Measurements from ENCODE around the gene IFNL4.
"Not testable (repeated sequence)": the region's sequence is repeated elsewhere in the genome, so short reads cannot be mapped to it uniquely, and the experiment has no call there.

Gene IFNL4

GRCh38 chr19:39248806-39249205 is at the start of gene IFNL4:
Gene IFNL4 (minus strand): TSS chr19:39248856.
- no peak for DNase-seq

- DNase-seq, result no peak
Observed at GRCh38 chr19:39297931-39298634, 49.4 kb upstream of the IFNL4 start.

DNA sequence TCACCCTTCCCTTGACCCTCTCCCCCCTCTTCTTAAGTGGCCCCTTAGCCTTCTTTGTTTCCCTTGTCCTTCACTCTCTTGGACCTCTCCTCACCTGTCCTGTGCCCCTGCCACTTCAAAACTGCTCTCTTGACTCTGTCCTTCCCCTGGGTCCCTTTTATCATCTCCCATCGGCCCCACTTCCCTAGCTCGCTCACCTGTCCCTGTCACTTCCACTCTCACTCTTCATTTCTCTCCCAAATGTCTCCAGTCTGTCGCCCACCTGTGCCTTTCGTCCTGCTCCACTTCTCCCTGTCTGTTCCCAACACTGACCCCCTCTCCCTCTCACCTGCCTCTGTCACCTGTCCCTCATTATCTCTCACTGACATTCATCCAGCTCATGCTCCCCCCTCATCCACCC is 48.2 kb upstream of the IFNL4 start:
- DNase-seq, result no peak

GRCh38 chr19:39296055-39296645 is 47.5 kb upstream of the IFNL4 start, which contains the start of gene IFNL1:
Gene IFNL1 (plus strand): TSS chr19:39296407. CDS start chr19:39296422, 15 bp downstream.
- no peak for DNase-seq

DNA sequence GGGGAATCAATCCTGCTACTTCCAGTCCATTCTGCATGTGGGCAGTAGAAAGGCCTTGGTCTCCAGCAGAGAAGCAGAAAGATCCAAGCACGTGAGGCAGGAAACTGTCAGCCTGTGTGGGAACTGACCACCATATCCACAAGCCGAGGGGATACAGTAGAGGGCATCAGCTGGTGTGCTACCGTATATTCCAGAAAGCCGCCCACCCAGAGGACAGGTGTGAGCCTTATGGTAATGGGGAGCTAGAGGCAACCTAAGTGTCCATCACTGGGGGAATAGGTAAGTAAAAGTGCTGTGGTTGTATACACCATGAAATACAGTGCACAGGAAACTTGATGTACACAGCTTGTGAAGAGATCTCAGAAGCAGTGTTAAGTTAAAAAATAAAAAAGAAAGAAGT is 44.7 kb upstream of the IFNL4 start:
- no peak for DNase-seq

DNA sequence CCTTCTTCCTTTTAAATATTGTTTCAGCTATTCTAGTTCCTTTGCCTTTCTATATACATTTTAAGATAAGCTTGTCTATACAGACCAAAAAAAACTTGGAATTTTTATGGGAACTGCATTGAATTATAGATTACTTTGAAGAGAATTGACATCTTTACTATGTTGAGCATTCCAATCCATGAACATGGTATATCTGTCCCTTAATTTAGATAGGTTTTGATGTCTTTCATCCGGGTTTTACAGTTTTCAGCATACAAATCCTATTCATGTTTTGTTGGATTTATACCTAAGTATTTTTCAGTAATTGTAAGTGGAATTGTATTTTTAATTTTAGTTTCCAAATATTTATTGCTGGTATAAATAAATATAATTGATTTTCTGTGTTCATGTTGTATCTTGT is 35.4 kb upstream of the IFNL4 start:
- DNase-seq, result no peak

DNA sequence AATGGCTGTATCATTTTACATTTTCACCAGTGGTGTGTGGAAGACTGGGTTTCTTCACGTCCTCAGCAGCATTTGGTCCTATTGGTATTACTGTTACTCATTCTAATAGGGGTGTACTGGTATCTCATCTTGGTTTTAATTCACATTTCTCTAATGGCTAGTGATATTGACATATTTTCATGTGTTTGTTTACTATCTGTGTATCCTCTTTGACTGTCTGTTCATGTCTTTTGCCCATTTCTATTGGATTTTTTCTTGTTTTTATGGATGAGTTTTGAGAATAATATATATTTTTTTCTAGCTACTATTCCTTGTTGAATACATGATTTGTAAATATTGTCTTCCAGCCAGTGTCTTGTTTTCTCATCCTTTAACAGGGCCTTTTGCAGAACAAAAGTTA is 33.4 kb upstream of the IFNL4 start:
- DNase-seq, result no peak

GRCh38 chr19:39277598-39277997 is 28.9 kb upstream of the IFNL4 start:
- DNase-seq, result no peak

DNA sequence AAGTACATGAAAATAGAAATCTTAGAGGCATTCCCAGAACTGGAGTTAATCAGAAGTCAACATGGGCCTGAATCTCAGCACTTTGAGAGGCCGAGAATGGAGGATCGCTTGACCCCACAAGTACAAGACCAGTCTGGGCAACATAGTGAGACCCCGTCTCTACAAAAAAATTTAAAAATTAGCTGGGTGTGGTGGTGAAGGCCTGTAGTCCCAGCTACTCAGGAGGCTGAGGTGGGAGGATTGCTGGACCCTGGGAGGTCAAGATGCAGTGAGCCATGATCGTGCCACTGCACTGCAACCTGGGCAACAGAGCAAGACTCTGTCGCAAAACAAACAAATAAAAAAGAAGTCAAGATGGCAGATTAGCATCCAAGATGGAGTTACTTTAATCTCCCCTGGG is 28.1 kb upstream of the IFNL4 start:
- DNase-seq, result no peak

GRCh38 chr19:39275578-39275977 is 26.9 kb upstream of the IFNL4 start:
- no peak for DNase-seq

DNA sequence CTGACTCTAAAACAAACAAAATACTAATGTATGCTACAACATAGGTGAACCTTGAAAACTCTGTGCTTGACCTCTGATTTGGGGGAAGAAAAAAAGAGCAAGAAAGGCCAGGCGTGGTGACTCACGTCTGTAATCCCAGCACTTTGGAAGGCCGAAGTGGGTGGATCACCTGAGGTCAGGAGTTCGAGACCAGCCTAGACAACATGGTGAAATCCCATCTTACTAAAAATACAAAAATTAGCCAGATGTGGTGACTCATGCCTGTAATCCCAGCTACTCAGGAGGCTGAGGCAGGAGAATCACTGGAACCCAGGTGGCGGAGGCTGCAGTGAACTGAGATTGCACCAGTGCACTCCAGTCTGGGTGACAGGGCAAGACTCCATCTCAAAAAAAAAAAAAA is 25.2 kb upstream of the IFNL4 start:
- DNase-seq, result not testable (repeated sequence)

- no peak for DNase-seq
Observed at GRCh38 chr19:39270036-39270871, 21.6 kb upstream of the IFNL4 start.

DNA sequence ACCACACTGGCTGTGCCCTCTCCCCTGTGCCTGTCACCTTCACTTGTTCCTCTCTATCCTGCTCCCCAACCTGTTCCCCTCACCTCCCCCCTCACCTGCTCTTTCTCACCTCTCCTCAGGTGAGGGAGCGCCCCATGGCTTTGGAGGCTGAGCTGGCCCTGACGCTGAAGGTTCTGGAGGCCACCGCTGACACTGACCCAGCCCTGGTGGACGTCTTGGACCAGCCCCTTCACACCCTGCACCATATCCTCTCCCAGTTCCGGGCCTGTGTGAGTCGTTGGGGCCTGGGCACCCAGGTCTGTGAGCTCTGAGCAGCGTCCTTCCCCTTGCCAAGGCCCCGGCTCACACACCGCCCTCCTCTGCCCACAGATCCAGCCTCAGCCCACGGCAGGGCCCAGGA is 20.7 kb upstream of the IFNL4 start:
- not testable (repeated sequence) for DNase-seq

- DNase-seq, result not testable (repeated sequence)
Observed at GRCh38 chr19:39268531-39269223, 20.0 kb upstream of the IFNL4 start.

- DNase-seq, result not testable (repeated sequence)
Observed at GRCh38 chr19:39268085-39268484, 19.4 kb upstream of the IFNL4 start, which contains the start of gene IFNL2. Gene IFNL2 (plus strand): TSS chr19:39268396. CDS start chr19:39268569, 173 bp downstream.

GRCh38 chr19:39265321-39265916 is 16.8 kb upstream of the IFNL4 start:
- no peak for DNase-seq

- DNase-seq, result peak; percentile 6
Observed at GRCh38 chr19:39264306-39265290, 15.9 kb upstream of the IFNL4 start.

GRCh38 chr19:39263912-39264305 is 15.3 kb upstream of the IFNL4 start:
- no peak for DNase-seq

DNA sequence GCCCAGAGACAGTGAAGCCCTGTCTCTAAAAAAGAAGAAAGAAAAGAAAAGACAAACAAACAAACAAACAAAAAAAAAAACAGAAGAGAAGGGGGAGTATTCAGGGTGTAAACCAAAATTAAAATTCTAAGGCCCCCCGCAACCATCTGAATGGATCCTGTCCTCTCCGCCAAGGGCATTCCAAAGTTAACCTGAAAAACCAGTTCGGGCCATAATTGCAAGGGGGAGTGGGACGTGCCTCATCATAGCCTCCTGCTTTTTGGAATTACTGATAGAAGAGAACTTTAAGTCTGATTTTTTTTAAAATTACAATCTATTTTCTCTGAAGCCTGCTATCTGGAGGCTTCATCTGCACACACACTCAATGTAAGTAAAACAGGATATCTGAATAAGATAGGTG is 13.8 kb upstream of the IFNL4 start:
- no peak for DNase-seq

- DNase-seq, result no peak
Observed at GRCh38 chr19:39261704-39262103, 13.0 kb upstream of the IFNL4 start.

DNA sequence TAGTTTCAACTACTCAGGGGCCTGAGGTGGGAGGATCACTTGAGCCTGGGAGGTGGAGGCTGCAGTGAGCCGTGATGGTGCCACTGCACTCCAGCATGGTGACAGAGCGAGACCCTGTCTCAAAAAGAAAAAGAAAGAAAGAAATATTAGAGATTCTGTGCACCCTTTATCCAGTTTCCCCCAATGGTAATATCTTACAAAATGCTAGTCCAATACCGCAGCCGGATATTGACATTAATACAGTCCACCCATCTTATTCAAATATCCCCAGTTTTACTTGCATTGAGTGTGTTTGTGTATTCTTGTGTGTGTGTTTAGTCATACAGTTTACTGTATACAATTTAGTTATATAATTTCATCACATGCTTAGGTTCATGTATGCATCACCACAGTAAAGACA is 8.6 kb upstream of the IFNL4 start:
- DNase-seq, result no peak
